Activated CD4-positive, alpha-beta T cell treated with anti-CD3 and anti-CD28 coated beads for 24 hours (primary cell): ENCODE measurements around the gene NR5A2.

Experiments
- DNase-seq, 2 donors: peaks; one replicate each; pipeline ENCODE4 v3.0.0-alpha.2; 2020; ENCODE audit warnings: low read depth in 2 of 2

Gene NR5A2

DNA sequence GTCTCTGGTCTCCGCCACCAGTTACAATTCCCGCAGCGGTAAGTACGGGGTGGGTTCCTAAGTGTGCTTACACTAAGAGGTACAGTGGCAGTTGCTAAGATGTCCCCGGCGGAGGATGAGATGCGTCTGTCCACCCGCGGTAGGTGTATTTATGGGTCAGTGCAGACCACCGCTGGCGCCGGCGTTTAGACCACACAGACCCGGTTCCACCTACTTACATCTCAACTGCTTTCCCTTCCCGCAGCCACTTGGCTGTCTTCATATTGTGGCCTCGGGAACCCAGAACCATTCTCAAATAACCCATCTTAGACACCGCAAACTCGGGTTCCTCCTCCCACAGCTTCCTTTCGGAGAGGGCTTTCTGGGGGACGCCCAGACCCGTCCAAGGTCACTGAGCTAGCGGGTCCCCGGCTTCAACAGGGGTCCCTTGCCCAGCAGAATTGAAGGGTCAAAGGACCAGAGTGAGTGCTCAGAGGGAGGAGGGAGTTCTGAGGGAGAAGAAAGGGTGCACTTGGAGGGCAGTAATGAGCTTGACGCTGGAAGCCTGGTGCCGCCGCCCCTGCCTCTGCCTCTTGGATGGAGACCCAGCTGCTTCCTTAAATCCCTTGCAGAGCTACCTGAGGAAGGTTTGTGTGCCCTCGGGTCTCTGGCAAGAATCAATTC is 8.6 kb downstream of the NR5A2 start:
- no peak for DNase-seq

- no peak for DNase-seq
Observed at GRCh38 chr1:200036619-200037270, 9.2 kb downstream of the NR5A2 start.

GRCh38 chr1:200037501-200037900 is 10.0 kb downstream of the NR5A2 start:
- DNase-seq: no peak

GRCh38 chr1:200037904-200038303 is 10.4 kb downstream of the NR5A2 start:
- no peak for DNase-seq

DNA sequence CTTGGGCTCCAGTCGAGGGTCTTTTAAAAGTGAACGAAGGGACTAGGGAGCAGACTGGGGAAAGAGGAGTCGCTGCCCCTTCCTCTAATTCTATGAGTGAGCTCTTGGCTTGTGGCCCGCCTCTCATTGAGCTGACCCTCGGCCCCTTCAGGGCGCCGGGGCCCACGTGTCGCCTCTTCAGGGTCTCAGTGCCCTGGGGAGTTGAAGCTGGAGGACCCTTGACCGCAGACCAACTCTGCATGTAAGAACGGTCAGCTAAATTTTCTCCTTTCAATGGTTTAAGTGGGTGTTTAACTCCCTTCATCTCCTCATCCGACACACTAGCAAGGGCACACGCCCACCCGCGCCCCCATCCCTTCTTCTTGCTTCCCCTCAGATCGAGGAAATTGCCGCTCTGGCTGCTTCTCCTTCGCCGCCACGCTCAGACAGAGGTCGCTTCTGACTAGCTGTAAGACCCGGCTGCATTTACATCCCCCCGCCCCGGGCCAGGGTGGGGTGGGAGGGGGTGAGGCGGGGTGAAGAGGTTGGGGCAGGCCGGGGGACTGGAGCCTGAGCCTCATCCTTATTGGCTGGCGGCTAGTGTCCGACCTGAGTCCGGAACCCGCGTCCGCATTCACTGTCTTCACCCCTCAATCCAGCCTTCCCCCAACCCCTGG is 10.9 kb downstream of the NR5A2 start:
- no peak for DNase-seq

DNA sequence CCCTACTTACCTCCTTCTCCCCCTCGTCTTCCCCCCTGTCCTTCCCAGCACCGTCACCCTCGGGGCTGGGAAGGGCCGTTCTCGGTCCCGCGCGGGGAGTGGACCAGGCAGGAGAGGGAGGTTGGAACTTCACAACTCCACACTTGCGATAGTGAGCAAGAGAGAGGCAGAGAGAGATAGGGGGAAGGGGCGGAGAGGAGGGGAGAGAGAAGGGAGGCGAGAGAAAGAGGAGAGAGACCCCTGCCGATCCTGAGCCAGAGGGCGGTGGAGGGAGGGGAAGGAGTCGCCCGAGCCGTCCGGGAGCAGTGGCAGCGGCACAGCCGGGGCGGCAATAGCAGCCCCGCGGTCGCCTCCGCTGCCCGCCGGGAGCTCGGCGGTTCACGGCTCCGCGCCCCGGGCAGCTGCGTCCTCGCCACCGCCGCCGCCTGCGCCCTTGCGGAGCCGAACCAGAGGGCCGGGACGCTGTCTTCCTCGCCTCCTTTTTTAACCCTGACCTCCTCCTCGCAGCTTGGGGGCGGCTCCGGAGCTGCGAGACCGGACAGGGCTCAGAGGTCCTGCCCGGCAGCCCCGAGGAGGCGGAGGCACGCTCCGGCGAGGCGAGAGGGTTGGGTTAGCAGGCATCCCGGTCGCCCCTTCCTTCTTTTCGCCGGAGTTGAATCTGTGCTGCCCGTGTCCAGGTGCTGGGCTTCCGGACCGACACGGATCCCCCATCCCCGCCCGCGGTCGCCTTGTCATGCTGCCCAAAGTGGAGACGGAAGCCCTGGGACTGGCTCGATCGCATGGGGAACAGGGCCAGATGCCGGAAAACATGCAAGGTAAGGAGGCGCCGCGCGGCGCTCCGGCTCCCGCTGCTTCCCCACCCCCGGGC is 11.7 kb downstream of the NR5A2 start:
- peak in 1 of 2 donors; percentile 21 for DNase-seq

DNA sequence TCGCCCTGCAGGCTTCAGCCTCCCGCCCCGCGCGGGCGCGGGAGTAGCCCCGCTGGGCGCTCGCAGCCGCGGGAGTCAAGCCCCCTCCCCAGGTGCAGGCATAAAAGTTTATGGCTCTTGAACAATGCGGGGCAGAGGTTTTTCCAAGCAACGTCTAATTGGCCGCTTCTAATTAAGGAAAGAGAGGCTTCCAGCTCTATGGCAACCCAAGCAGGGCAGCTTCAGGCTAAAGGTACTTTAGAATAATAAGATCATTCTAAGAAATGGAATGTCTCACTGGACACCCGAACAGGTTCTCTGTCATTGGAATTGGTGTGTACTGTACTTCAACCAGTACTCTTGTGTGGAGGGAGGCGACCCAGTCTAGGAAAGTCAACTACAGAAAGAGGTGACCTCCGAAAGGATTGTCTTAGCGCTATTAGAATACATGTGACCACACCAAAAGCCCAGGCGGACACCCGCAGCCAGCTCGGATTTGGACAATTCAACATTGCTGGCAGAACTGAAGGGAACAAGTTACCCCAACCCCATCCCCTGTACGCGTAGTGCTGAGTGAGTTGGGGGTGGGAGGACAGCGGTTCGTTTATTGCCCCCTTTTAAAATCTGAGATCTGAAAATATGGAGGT is 12.5 kb downstream of the NR5A2 start:
- DNase-seq: no peak

- no peak for DNase-seq
Observed at GRCh38 chr1:200040481-200041138, 13.1 kb downstream of the NR5A2 start.

- no peak for DNase-seq
Observed at GRCh38 chr1:200041337-200042118, 14.0 kb downstream of the NR5A2 start.

DNA sequence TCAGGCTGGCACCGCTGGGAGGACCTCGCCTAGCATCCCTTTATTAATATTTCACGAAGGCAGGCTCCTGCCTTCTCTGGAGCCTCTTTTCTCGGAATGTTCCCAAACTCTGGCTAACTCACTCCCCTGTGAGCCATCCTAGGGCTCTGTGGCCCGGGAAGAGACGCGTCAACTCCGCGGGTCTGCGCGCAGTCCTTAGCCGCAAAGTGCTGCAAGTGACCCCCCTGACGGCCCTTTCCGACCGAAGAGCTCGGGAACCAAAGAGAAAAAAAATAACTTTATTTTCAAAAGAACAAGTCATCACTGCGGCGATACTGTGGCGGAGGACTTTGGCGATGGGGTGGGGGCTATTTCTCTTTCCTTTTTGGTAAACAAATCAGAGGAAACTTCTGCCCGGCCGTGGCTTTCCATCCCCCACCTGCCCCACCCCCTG is 14.6 kb downstream of the NR5A2 start:
- DNase-seq: no peak

DNA sequence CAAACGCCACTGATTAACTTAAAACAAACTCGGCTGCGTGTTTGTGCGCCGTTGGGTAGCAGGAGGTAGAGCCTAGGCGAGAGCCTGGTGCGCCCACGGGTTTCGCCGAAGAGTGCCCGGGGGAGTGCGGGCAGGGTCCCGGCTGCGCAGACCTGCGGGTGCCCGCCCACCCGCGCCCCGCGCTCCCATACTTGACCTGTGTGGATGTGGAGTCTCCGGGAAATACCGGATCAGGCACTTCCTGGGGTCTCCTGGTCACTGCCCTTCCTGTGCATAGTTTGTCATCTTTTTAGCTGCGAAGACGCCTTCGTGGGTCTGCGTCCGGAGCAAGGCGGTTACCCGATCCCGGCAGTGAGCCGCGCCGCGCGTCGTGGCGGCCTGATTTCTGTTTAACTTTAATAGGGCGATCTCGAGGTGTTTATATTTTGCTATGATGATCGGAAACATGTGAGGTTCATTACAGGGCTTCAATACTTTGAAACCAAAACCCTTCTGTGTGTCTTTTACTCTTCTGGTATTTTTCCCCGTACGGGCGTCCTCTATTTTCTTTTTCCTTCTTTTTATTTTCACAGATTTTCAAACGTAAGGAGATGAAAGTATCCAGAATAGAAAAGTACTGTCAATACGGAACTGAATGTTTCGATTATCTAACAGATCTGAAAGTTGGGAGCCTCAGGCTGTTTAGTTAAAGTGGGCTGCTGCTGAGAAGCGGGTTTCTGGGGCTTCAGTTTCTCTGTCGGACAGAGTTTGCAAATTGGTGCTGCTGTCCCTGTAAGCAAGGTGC is 15.2 kb downstream of the NR5A2 start:
- no peak for DNase-seq

GRCh38 chr1:200043336-200043668 is 15.8 kb downstream of the NR5A2 start:
- no peak for DNase-seq

DNA sequence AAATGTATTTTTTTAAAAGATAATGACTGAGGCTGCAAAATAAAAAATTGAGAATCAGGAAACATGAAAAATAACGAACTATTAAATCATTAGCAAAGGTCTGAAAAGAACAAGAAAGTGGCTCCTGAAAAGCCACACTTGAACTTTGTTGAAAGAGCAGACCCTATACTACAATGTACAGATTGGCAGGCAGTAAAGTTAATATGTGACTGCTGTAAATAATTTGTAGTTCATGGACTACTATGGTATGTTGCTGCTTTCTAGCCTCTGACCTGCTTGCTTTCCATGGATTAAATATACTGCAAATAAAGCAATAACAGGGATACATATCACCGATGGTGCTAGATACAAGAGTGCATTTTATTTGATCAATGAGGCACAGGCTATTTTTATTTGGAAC is 18.6 kb downstream of the NR5A2 start:
- no peak for DNase-seq

- DNase-seq: no peak
Observed at GRCh38 chr1:200048244-200048643, 20.7 kb downstream of the NR5A2 start.

- DNase-seq: no peak
Observed at GRCh38 chr1:200049810-200050209, 22.3 kb downstream of the NR5A2 start.

- DNase-seq: no peak
Observed at GRCh38 chr1:200051620-200052019, 24.1 kb downstream of the NR5A2 start.

DNA sequence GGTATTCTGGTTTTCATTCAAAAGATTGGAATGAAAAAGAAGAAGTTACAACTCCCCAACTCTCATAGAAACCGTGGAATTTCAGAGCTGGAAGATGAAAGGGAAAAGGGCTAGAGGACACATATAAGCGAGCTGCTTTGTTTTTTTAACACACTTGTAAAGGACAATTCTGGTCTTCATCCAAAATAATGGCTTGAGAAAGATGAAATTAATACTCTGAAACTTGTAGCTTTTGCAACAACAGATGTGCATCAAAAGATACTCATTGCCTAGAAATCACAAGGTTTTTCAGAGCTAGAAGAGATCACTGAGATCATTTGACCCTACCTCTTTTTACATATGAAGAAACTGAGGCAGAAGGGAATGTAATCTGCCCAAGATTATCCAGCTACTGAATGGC is 25.6 kb downstream of the NR5A2 start:
- DNase-seq: no peak

GRCh38 chr1:200053646-200054045 is 26.1 kb downstream of the NR5A2 start:
- DNase-seq: no peak

DNA sequence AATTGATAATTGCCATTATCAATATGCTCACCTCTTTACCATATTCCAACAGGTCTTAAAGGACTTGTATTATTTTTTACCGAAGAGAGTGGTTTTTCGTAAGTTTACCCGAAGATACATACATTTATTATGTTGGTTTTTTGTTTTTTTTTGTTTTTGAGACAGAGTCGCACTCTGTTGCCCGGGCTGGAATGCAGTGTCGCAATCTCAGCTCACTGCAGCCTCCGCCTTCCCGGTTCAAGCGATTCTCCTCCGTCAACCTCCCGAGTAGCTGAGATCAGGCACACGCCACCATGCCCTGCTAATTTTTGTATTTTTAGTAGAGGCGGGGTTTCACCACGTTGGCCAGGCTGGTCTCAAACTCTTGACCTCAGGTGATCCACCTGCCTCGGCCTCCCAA is 30.8 kb downstream of the NR5A2 start:
- no peak for DNase-seq

- DNase-seq: no peak
Observed at GRCh38 chr1:200062143-200062542, 34.6 kb downstream of the NR5A2 start.
